SK-N-DZ (cell line): ENCODE data around the gene PKP3.
"Not testable (repeated sequence)": the region's sequence is repeated elsewhere in the genome, so short reads cannot be mapped to it uniquely, and the experiment has no call there.

Source experiments
- DNase-seq: peaks from one replicate; pipeline ENCODE4 v3.0.0-alpha.2; 2015; ENCODE audit warnings: low spot score

The PKP3 gene

GRCh38 chr11:377883-378500 lies 16.0 kb upstream of the PKP3 start:
- no peak for DNase-seq

GRCh38 chr11:379205-380094 lies 14.6 kb upstream of the PKP3 start:
- no peak for DNase-seq

GRCh38 chr11:380095-380480 lies 13.9 kb upstream of the PKP3 start:
- no peak for DNase-seq

GRCh38 chr11:380491-380890 lies 13.5 kb upstream of the PKP3 start:
- DNase-seq = no peak

GRCh38 chr11:380996-381395 lies 13.0 kb upstream of the PKP3 start:
- DNase-seq = no peak

GRCh38 chr11:381501-382072 lies 12.4 kb upstream of the PKP3 start:
- no peak for DNase-seq

GRCh38 chr11:382081-382629 lies 11.9 kb upstream of the PKP3 start:
- DNase-seq = no peak

- DNase-seq = no peak
These were observed 10.6 kb upstream of the PKP3 start for GRCh38 chr11:383431-383830.

- no peak for DNase-seq
These were observed 9.5 kb upstream of the PKP3 start for GRCh38 chr11:384511-384910.

GRCh38 chr11:385594-386351 lies 8.2 kb upstream of the PKP3 start:
- DNase-seq = no peak

- DNase-seq = no peak
These were observed 7.5 kb upstream of the PKP3 start for GRCh38 chr11:386483-386882.

- no peak for DNase-seq
These were observed 6.7 kb upstream of the PKP3 start for GRCh38 chr11:387193-387793.

- not testable (repeated sequence) for DNase-seq
These were observed 4.6 kb upstream of the PKP3 start for GRCh38 chr11:389369-389768.

- DNase-seq = no peak
These were observed 3.8 kb upstream of the PKP3 start for GRCh38 chr11:390175-390574.

GRCh38 chr11:391117-392017 lies 2.6 kb upstream of the PKP3 start:
- no peak for DNase-seq

GRCh38 chr11:392102-392777 lies 1.8 kb upstream of the PKP3 start:
- no peak for DNase-seq

- DNase-seq = no peak
These were observed 583 bp upstream of the PKP3 start for GRCh38 chr11:393219-394033.

GRCh38 chr11:394858-395655 lies 1.0 kb downstream of the PKP3 start:
- no peak for DNase-seq
